HG03460 (cell line): ENCODE results near the gene NCAN.
"Not testable (repeated sequence)": the region's sequence is repeated elsewhere in the genome, so short reads cannot be mapped to it uniquely, and the experiment has no call there.

Experiments used
- ATAC-seq: cut with Tn5 transposase; IDR thresholded peaks from one replicate; pipeline ENCODE4 v1.9.1; 2021; ENCODE audit not compliant: unreplicated experiment

The NCAN gene

GRCh38 chr19:19223636-19224035 lies 11.9 kb downstream of the NCAN start:
- ATAC-seq: no peak

- ATAC-seq: no peak
Observed at GRCh38 chr19:19224150-19224851, 12.5 kb downstream of the NCAN start.

- no peak for ATAC-seq
Observed at GRCh38 chr19:19224852-19225494, 13.2 kb downstream of the NCAN start.

GRCh38 chr19:19226204-19226603 lies 14.4 kb downstream of the NCAN start:
- no peak for ATAC-seq

- ATAC-seq: no peak
Observed at GRCh38 chr19:19226663-19227062, 14.9 kb downstream of the NCAN start.

- no peak for ATAC-seq
Observed at GRCh38 chr19:19227217-19227616, 15.5 kb downstream of the NCAN start.

GRCh38 chr19:19229701-19230100 lies 17.9 kb downstream of the NCAN start:
- no peak for ATAC-seq

- ATAC-seq: no peak
Observed at GRCh38 chr19:19230999-19231398, 19.2 kb downstream of the NCAN start.

- ATAC-seq: no peak
Observed at GRCh38 chr19:19232261-19232721, 20.5 kb downstream of the NCAN start.

GRCh38 chr19:19234220-19234816 lies 22.6 kb downstream of the NCAN start:
- no peak for ATAC-seq

GRCh38 chr19:19236173-19236572 lies 24.4 kb downstream of the NCAN start:
- no peak for ATAC-seq

- ATAC-seq: no peak
Observed at GRCh38 chr19:19238126-19238894, 26.6 kb downstream of the NCAN start.

GRCh38 chr19:19239675-19240074 lies 27.9 kb downstream of the NCAN start:
- ATAC-seq: no peak

GRCh38 chr19:19240476-19240875 lies 28.7 kb downstream of the NCAN start:
- no peak for ATAC-seq

- no peak for ATAC-seq
Observed at GRCh38 chr19:19250196-19250801, 38.5 kb downstream of the NCAN start.

- not testable (repeated sequence) for ATAC-seq
Observed at GRCh38 chr19:19253409-19253808, 41.7 kb downstream of the NCAN start.

GRCh38 chr19:19256072-19256969 lies 44.6 kb downstream of the NCAN start:
- no peak for ATAC-seq

GRCh38 chr19:19257137-19257536 lies 45.4 kb downstream of the NCAN start:
- ATAC-seq: no peak

- no peak for ATAC-seq
Observed at GRCh38 chr19:19257836-19258588, 46.3 kb downstream of the NCAN start.
